Dendritic cell treated with granulocyte-macrophage colony-stimulating factor and Interleukin-4, amounts not matched to agents 40 ng/mL and 50 ng/mL, for 4 days (primary cell): ENCODE measurements around the gene GRIN2D.
"Not testable (repeated sequence)": the region's sequence is repeated elsewhere in the genome, so short reads cannot be mapped to it uniquely, and the experiment has no call there.

Experiments
- H3K27ac Mint-ChIP-seq: one replicate; pipeline ENCODE4 v1.8.0; 2022; ENCODE audit warnings: mild to moderate bottlenecking, mixed read lengths
- H3K27me3 Mint-ChIP-seq: one replicate; pipeline ENCODE4 v1.8.0; 2022; ENCODE audit warnings: mild to moderate bottlenecking, mixed read lengths
- H3K36me3 Mint-ChIP-seq: one replicate; pipeline ENCODE4 v1.8.0; 2022; ENCODE audit warnings: low read depth, mixed read lengths
- H3K4me1 Mint-ChIP-seq: one replicate; pipeline ENCODE4 v1.8.0; 2022; ENCODE audit warnings: low read depth, mixed read lengths
- H3K4me3 Mint-ChIP-seq: one replicate; pipeline ENCODE4 v1.8.0; 2022; ENCODE audit warnings: mild to moderate bottlenecking, moderate library complexity, mixed read lengths
- H3K9me3 Mint-ChIP-seq: one replicate; pipeline ENCODE4 v1.8.0; 2022; ENCODE audit warnings: mixed read lengths
- intact Hi-C: fragments of 100-400 bp; cut with micrococcal nuclease; formaldehyde crosslinking; loops from one replicate; pipeline ENCODE4 v1.15.0; 2022

The GRIN2D gene

GRCh38 chr19:48363500-48363809, 30.0 kb upstream of the GRIN2D start:
- intact Hi-C loops: no loop called here
- Mint-ChIP-seq H3K27ac (peak overlapping the region; percentile 95), H3K4me1 (peaks cover 18% of the 10 kb centered on the region), H3K27me3 (no peaks in the 10 kb centered on the region), H3K9me3 (no peaks in the 10 kb centered on the region), H3K36me3 (peaks cover 14% of the 10 kb centered on the region), H3K4me3 (peak overlapping the region; percentile 78)

- Mint-ChIP-seq H3K4me3 (peak within 1 kb of the TSS; percentile 78), H3K4me1 (peaks cover 18% of the 10 kb centered on the region), H3K9me3 (no peaks in the 10 kb centered on the region), H3K27me3 (no peaks in the 10 kb centered on the region), H3K27ac (peak within 1 kb of the TSS; percentile 95), H3K36me3 (peaks cover 8% of the 10 kb centered on the region)
- intact Hi-C loops: loop anchor here (1.0 to 2.0 kb wide), 2 partner anchors 27 to 51 kb away; partner anchors contain the start of gene KDELR1
These were observed 29.5 kb upstream of the GRIN2D start, which contains the start of the genes SYNGR4 and TMEM143 for GRCh38 chr19:48363810-48364597. Gene SYNGR4 (plus strand): TSS chr19:48364367. CDS start chr19:48365843, 1,476 bp downstream. Gene TMEM143 (minus strand): TSS chr19:48363940. CDS start chr19:48363920, 20 bp downstream.

GRCh38 chr19:48364598-48365348, 28.7 kb upstream of the GRIN2D start:
- H3K27me3 Mint-ChIP-seq: no peaks in the 10 kb centered on the region
- intact Hi-C loops: loop anchor here (1.0 to 2.0 kb wide), 2 partner anchors 26 to 51 kb away; partner anchors contain the start of gene KDELR1
- H3K36me3 Mint-ChIP-seq: peaks cover 2% of the 10 kb centered on the region
- peak overlapping the region; percentile 78 for H3K4me3 Mint-ChIP-seq
- H3K4me1 Mint-ChIP-seq: peaks cover 18% of the 10 kb centered on the region
- no peaks in the 10 kb centered on the region for H3K9me3 Mint-ChIP-seq
- peak overlapping the region; percentile 95 for H3K27ac Mint-ChIP-seq

- Mint-ChIP-seq H3K36me3 (no peaks in the 10 kb centered on the region), H3K4me1 (peaks cover 18% of the 10 kb centered on the region), H3K4me3 (peak overlapping the region; percentile 46), H3K27ac (peak overlapping the region; percentile 95), H3K27me3 (no peaks in the 10 kb centered on the region), H3K9me3 (no peaks in the 10 kb centered on the region)
- intact Hi-C loops: loop anchor here (2.0 kb wide), 1 partner anchor 25 kb away; the partner anchor contains the start of gene KDELR1
These were observed 27.9 kb upstream of the GRIN2D start for GRCh38 chr19:48365602-48366001.

GRCh38 chr19:48367855-48368254, 25.6 kb upstream of the GRIN2D start:
- Mint-ChIP-seq H3K4me3 (no peak overlapping the region), H3K27me3 (peaks cover 1% of the 10 kb centered on the region), H3K36me3 (no peaks in the 10 kb centered on the region), H3K9me3 (no peaks in the 10 kb centered on the region), H3K27ac (no peak overlapping the region), H3K4me1 (peaks cover 18% of the 10 kb centered on the region)
- intact Hi-C loops: no loop called here

- H3K4me3 Mint-ChIP-seq: no peak overlapping the region
- intact Hi-C loops: no loop called here
- peaks cover 10% of the 10 kb centered on the region for H3K27me3 Mint-ChIP-seq
- H3K9me3 Mint-ChIP-seq: no peaks in the 10 kb centered on the region
- no peak overlapping the region for H3K27ac Mint-ChIP-seq
- no peaks in the 10 kb centered on the region for H3K36me3 Mint-ChIP-seq
- peaks cover 12% of the 10 kb centered on the region for H3K4me1 Mint-ChIP-seq
These were observed 24.5 kb upstream of the GRIN2D start for GRCh38 chr19:48368936-48369335.

- Mint-ChIP-seq H3K27me3 (peaks cover 10% of the 10 kb centered on the region), H3K4me3 (no peak overlapping the region), H3K4me1 (no peaks in the 10 kb centered on the region), H3K27ac (no peak overlapping the region), H3K36me3 (no peaks in the 10 kb centered on the region), H3K9me3 (no peaks in the 10 kb centered on the region)
- intact Hi-C loops: no loop called here
These were observed 22.5 kb upstream of the GRIN2D start for GRCh38 chr19:48370955-48371354.

GRCh38 chr19:48371367-48371766, 22.1 kb upstream of the GRIN2D start:
- H3K9me3 Mint-ChIP-seq: no peaks in the 10 kb centered on the region
- H3K36me3 Mint-ChIP-seq: no peaks in the 10 kb centered on the region
- intact Hi-C loops: no loop called here
- H3K4me1 Mint-ChIP-seq: no peaks in the 10 kb centered on the region
- peaks cover 10% of the 10 kb centered on the region for H3K27me3 Mint-ChIP-seq
- no peak overlapping the region for H3K4me3 Mint-ChIP-seq
- no peak overlapping the region for H3K27ac Mint-ChIP-seq

GRCh38 chr19:48371771-48372170, 21.7 kb upstream of the GRIN2D start:
- H3K36me3 Mint-ChIP-seq, H3K9me3 Mint-ChIP-seq, H3K4me3 Mint-ChIP-seq, H3K27ac Mint-ChIP-seq, H3K27me3 Mint-ChIP-seq, intact Hi-C loops, H3K4me1 Mint-ChIP-seq: not testable (repeated sequence)

GRCh38 chr19:48372904-48373303, 20.6 kb upstream of the GRIN2D start:
- H3K4me1 Mint-ChIP-seq: no peaks in the 10 kb centered on the region
- H3K27ac Mint-ChIP-seq: peak overlapping the region; percentile 8
- no peak overlapping the region for H3K4me3 Mint-ChIP-seq
- intact Hi-C loops: no loop called here
- no peaks in the 10 kb centered on the region for H3K9me3 Mint-ChIP-seq
- H3K36me3 Mint-ChIP-seq: no peaks in the 10 kb centered on the region
- peaks cover 10% of the 10 kb centered on the region for H3K27me3 Mint-ChIP-seq

- peaks cover 4% of the 10 kb centered on the region for H3K4me1 Mint-ChIP-seq
- intact Hi-C loops: no loop called here
- peaks cover 10% of the 10 kb centered on the region for H3K27me3 Mint-ChIP-seq
- no peak overlapping the region for H3K27ac Mint-ChIP-seq
- no peaks in the 10 kb centered on the region for H3K9me3 Mint-ChIP-seq
- no peaks in the 10 kb centered on the region for H3K36me3 Mint-ChIP-seq
- H3K4me3 Mint-ChIP-seq: no peak overlapping the region
These were observed 19.9 kb upstream of the GRIN2D start for GRCh38 chr19:48373567-48373966.

- Mint-ChIP-seq H3K27me3 (peaks cover 5% of the 10 kb centered on the region), H3K27ac (no peak overlapping the region), H3K4me1 (peaks cover 16% of the 10 kb centered on the region), H3K9me3 (no peaks in the 10 kb centered on the region), H3K4me3 (no peak overlapping the region), H3K36me3 (peaks cover 33% of the 10 kb centered on the region)
- intact Hi-C loops: no loop called here
These were observed 15.3 kb upstream of the GRIN2D start for GRCh38 chr19:48378194-48378570.

GRCh38 chr19:48379058-48379457, 14.4 kb upstream of the GRIN2D start:
- H3K9me3 Mint-ChIP-seq: no peaks in the 10 kb centered on the region

GRCh38 chr19:48381178-48381950, 12.1 kb upstream of the GRIN2D start:
- Mint-ChIP-seq H3K9me3 (no peaks in the 10 kb centered on the region), H3K36me3 (peaks cover 65% of the 10 kb centered on the region), H3K4me1 (peaks cover 19% of the 10 kb centered on the region), H3K4me3 (no peak overlapping the region), H3K27ac (no peak overlapping the region), H3K27me3 (no peaks in the 10 kb centered on the region)
- intact Hi-C loops: no loop called here

More at GRCh38 chr19:48379058-48379457, 14.4 kb upstream of the GRIN2D start:
- no peak overlapping the region for H3K27ac Mint-ChIP-seq
- H3K36me3 Mint-ChIP-seq: peaks cover 42% of the 10 kb centered on the region
- no peaks in the 10 kb centered on the region for H3K27me3 Mint-ChIP-seq
- H3K4me3 Mint-ChIP-seq: no peak overlapping the region
- peaks cover 19% of the 10 kb centered on the region for H3K4me1 Mint-ChIP-seq
- intact Hi-C loops: no loop called here
